Activated CD4-positive, alpha-beta T cell treated with anti-CD3 and anti-CD28 coated beads, Interleukin-2, Interleukin-4, amounts not matched to agents 100 ng/mL and 50 ng/mL, durations not matched to agents 16 hours and 8 hours (primary cell): Measurements from ENCODE around the gene SLC6A13.
"Not testable (repeated sequence)": the region's sequence is repeated elsewhere in the genome, so short reads cannot be mapped to it uniquely, and the experiment has no call there.

Experiments
- DNase-seq: peaks from one replicate; pipeline ENCODE4 v3.0.0-alpha.2; 2020; ENCODE audit warnings: low spot score

SLC6A13 gene

GRCh38 chr12:197911-198695 is 64.5 kb downstream of the SLC6A13 start:
- no peak for DNase-seq

- DNase-seq = no peak
Observed at GRCh38 chr12:197347-197746, 65.3 kb downstream of the SLC6A13 start.

GRCh38 chr12:196436-196835 is 66.2 kb downstream of the SLC6A13 start:
- no peak for DNase-seq

- DNase-seq = no peak
Observed at GRCh38 chr12:195951-196350, 66.7 kb downstream of the SLC6A13 start.

GRCh38 chr12:195156-195555 is 67.5 kb downstream of the SLC6A13 start:
- no peak for DNase-seq

GRCh38 chr12:194276-194675 is 68.4 kb downstream of the SLC6A13 start:
- DNase-seq = no peak

- no peak for DNase-seq
Observed at GRCh38 chr12:193261-193660, 69.4 kb downstream of the SLC6A13 start.

- no peak for DNase-seq
Observed at GRCh38 chr12:191541-191940, 71.1 kb downstream of the SLC6A13 start.

- no peak for DNase-seq
Observed at GRCh38 chr12:190881-191280, 71.8 kb downstream of the SLC6A13 start.

GRCh38 chr12:189622-189962 is 73.0 kb downstream of the SLC6A13 start:
- DNase-seq = no peak

- peak; percentile 31 for DNase-seq
Observed at GRCh38 chr12:188910-189621, 73.6 kb downstream of the SLC6A13 start.

GRCh38 chr12:187986-188909 is 74.4 kb downstream of the SLC6A13 start:
- not testable (repeated sequence) for DNase-seq

- DNase-seq = no peak
Observed at GRCh38 chr12:186006-186625, 76.5 kb downstream of the SLC6A13 start.

GRCh38 chr12:185576-185955 is 77.1 kb downstream of the SLC6A13 start:
- no peak for DNase-seq

- DNase-seq = no peak
Observed at GRCh38 chr12:184811-185575, 77.6 kb downstream of the SLC6A13 start.

- DNase-seq = no peak
Observed at GRCh38 chr12:182381-182892, 80.2 kb downstream of the SLC6A13 start.

GRCh38 chr12:181921-182320 is 80.7 kb downstream of the SLC6A13 start:
- DNase-seq = no peak

- no peak for DNase-seq
Observed at GRCh38 chr12:180445-180844, 82.2 kb downstream of the SLC6A13 start.

- DNase-seq = no peak
Observed at GRCh38 chr12:179885-180284, 82.8 kb downstream of the SLC6A13 start.

- no peak for DNase-seq
Observed at GRCh38 chr12:179131-179884, 83.3 kb downstream of the SLC6A13 start.

GRCh38 chr12:178829-179109 is 83.9 kb downstream of the SLC6A13 start:
- DNase-seq = no peak
